Measurements from ENCODE around the gene TAS1R3.

GRCh38 chr1:1374589-1374928 lies 43.5 kb downstream of the TAS1R3 start:
- no peak for TF ChIP-seq ZNF565 (CRISPR knock-in tag; conservative IDR thresholded peaks at IDR 0.05; ENCODE audit: low read depth)
- no peak for TF ChIP-seq CSDC2 (CRISPR knock-in tag; IDR thresholded peaks at IDR 0.05)
- TF ChIP-seq ISL1 (CRISPR knock-in tag; IDR thresholded peaks at IDR 0.05), result no peak
- no peak for TF ChIP-seq SNAI2 (CRISPR knock-in tag; IDR thresholded peaks at IDR 0.05)
- no peak for TF ChIP-seq PATZ1 (CRISPR knock-in tag; IDR thresholded peaks at IDR 0.05; ENCODE audit: borderline replicate concordance)
- TF ChIP-seq POU6F1 (CRISPR knock-in tag; IDR thresholded peaks at IDR 0.05; ENCODE audit: borderline replicate concordance, low read depth), result no peak
- no peak for TF ChIP-seq PPARA (CRISPR knock-in tag; IDR thresholded peaks at IDR 0.05; ENCODE audit: borderline replicate concordance)
- no peak for TF ChIP-seq ARNTL (CRISPR knock-in tag; IDR thresholded peaks at IDR 0.05; ENCODE audit: borderline replicate concordance, low read depth)
- TF ChIP-seq BACH2 (CRISPR knock-in tag; IDR thresholded peaks at IDR 0.05; ENCODE audit: borderline replicate concordance), result no peak
- TF ChIP-seq TSHZ2 (CRISPR knock-in tag; IDR thresholded peaks at IDR 0.05), result no peak
- no peak for TF ChIP-seq ZNF8 (CRISPR knock-in tag; IDR thresholded peaks at IDR 0.05)
- no peak for TF ChIP-seq RARB (CRISPR knock-in tag; IDR thresholded peaks at IDR 0.05)
- TF ChIP-seq TOX (CRISPR knock-in tag; IDR thresholded peaks at IDR 0.05; ENCODE audit: borderline replicate concordance), result no peak
